OCI-LY7 (cell line): Measurements from ENCODE around the gene PICALM. TPM values are rescaled to one million over a fixed set of nuclear protein-coding genes. Genes with fewer than 3 reads are reported as not detected.

Source experiments
- BruUV-seq: library from RNA; stranded (reverse); fragments of 400-500 nt; replicated peaks from 2 replicates; lab custom pipeline; 2021; lab: Mats Ljungman, UMichigan
- CTCF ChIA-PET: fragments of 300-600 bp; sonication (Branson Sonifier 250); formaldehyde crosslinking; loops from one replicate; lab custom pipeline; 2022; ENCODE audit warnings: antibody characterized with exemption; ENCODE audit not compliant: unreplicated experiment; lab: Charles Lee
- POLR2A ChIA-PET: fragments of 300-600 bp; sonication (Branson Sonifier 250); formaldehyde crosslinking; loops from one replicate; lab custom pipeline; 2022; ENCODE audit warnings: antibody characterized with exemption; lab: Charles Lee
- DNase-seq: peaks from one replicate; pipeline ENCODE4 v3.0.0-alpha.2; 2015; ENCODE audit warnings: low spot score
- H2AFZ ChIP-seq: fragments of 200-600 bp; sonication (generic), shearing (Covaris generic); 2 replicates; pipeline ENCODE4 v1.6.1; 2014; ENCODE audit warnings: mild to moderate bottlenecking, antibody characterized with exemption, low read length, moderate library complexity
- H3K27ac ChIP-seq: fragments of 200-600 bp; sonication (generic); 2 replicates; pipeline ENCODE4 v1.5.1; 2014; ENCODE audit warnings: mixed run types, low read depth, mild to moderate bottlenecking, moderate library complexity, low read length, inconsistent platforms; ENCODE audit not compliant: poor library complexity, severe bottlenecking
- H3K36me3 ChIP-seq: fragments of 200-600 bp; sonication (generic); 2 replicates; pipeline ENCODE4 v1.6.1; 2014; ENCODE audit warnings: mild to moderate bottlenecking, antibody characterized with exemption, low read length, moderate library complexity, mixed read lengths; ENCODE audit not compliant: insufficient read depth
- H3K4me1 ChIP-seq: fragments of 200-600 bp; sonication (generic); 2 replicates; pipeline ENCODE4 v1.5.1; 2014; ENCODE audit warnings: mild to moderate bottlenecking, low read length; ENCODE audit not compliant: insufficient read depth, poor library complexity, severe bottlenecking
- H3K4me2 ChIP-seq: fragments of 200-600 bp; sonication (generic); 2 replicates; pipeline ENCODE4 v1.6.1; 2014; ENCODE audit warnings: mild to moderate bottlenecking, low read length
- H3K4me3 ChIP-seq: fragments of 200-600 bp; sonication (generic); 2 replicates; pipeline ENCODE4 v1.5.1; 2014; ENCODE audit warnings: mild to moderate bottlenecking, low read depth, low read length; ENCODE audit not compliant: poor library complexity, severe bottlenecking
- H3K79me2 ChIP-seq: fragments of 200-600 bp; sonication (generic); 2 replicates; pipeline ENCODE4 v1.6.1; 2016; ENCODE audit warnings: low read depth, mild to moderate bottlenecking, low read length, moderate library complexity, mixed read lengths; ENCODE audit not compliant: insufficient read depth
- H3K9me2 ChIP-seq: fragments of 200-600 bp; sonication (generic); 2 replicates; pipeline ENCODE4 v1.6.1; 2016; ENCODE audit warnings: mild to moderate bottlenecking, low read length, mixed read lengths; ENCODE audit not compliant: insufficient read depth
- H3K9me3 ChIP-seq: fragments of 200-600 bp; sonication (generic); 2 replicates; pipeline ENCODE4 v1.6.1; 2014; ENCODE audit warnings: mild to moderate bottlenecking, mixed run types, low read length, mixed read lengths
- H4K20me1 ChIP-seq: fragments of 200-600 bp; sonication (generic); 2 replicates; pipeline ENCODE4 v1.6.1; 2014; ENCODE audit warnings: mild to moderate bottlenecking, antibody characterized with exemption, low read length, moderate library complexity, mixed read lengths; ENCODE audit not compliant: insufficient read depth
- CTCF ChIP-seq: fragments of 200-600 bp; sonication (generic); conservative IDR thresholded peaks from 2 replicates; pipeline ENCODE4 v1.5.1; 2014; ENCODE audit warnings: mild to moderate bottlenecking, antibody characterized with exemption, low read length, moderate library complexity, mixed read lengths
- EZH2phosphoT487 ChIP-seq: fragments of 200-600 bp; sonication (generic); IDR thresholded peaks from 2 replicates; pipeline ENCODE4 v1.6.1; 2018; ENCODE audit warnings: low read depth, borderline replicate concordance, mild to moderate bottlenecking, mixed run types, antibody characterized with exemption, low read length, moderate library complexity, mixed read lengths
- intact Hi-C: fragments of 100-400 bp; cut with micrococcal nuclease; formaldehyde crosslinking; loops from one replicate; pipeline ENCODE4 v1.10.0; 2022; ENCODE audit not compliant: unreplicated experiment
- total RNA-seq, 2 experiments: library from RNA; depleted of rRNA in 1 of 2; stranded (reverse); fragments of >200 nt in 1 of 2; shearing (Covaris generic) in 1 of 2; gene quantifications; 2 replicates each; pipeline ENCODE4 v1.2.3, GENCODE V29; 2014 to 2022

The PICALM gene
- total RNA-seq, 2 experiments from 2014 or later, result 77.9 to 108 TPM

- Histone ChIP-seq H3K4me1 (no peaks in the 10 kb centered on the region), H4K20me1 (no peaks in the 10 kb centered on the region), H3K4me2 (no peak overlapping the region), H3K4me3 (no peak overlapping the region), H3K27ac (no peak overlapping the region), H3K79me2 (no peaks in the 10 kb centered on the region), H3K9me3 (no peaks in the 10 kb centered on the region), H2AFZ (no peak overlapping the region), H3K9me2 (no peaks in the 10 kb centered on the region), H3K36me3 (peaks cover 29% of the 10 kb centered on the region)
- ChIA-PET CTCF (no interaction called here), POLR2A (no interaction called here)
- DNase-seq, result no peak
- TF ChIP-seq CTCF, result no peak
- no peak for TF ChIP-seq EZH2phosphoT487
- no TSS peak for BruUV-seq
- intact Hi-C loops, result no loop called here
Measured at GRCh38 chr11:85951428-85952107, 117.3 kb downstream of the PICALM start.

DNA sequence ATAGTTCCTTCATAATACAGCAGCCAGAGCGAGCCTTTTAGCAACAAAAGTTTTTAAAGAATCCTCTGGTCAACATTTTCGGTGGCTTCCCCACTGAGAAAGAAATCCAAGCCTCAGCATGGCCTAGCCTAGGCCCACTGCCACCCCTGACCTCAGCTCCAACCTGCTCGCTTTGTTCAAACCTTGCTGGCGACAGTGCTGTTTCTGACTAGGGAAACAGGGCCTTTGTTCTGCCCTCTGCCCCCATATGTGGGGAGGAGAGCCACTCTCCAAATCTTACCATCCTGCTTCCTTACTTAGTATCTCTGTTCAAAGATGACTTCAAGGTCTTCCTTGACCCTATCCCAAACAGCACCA is 117.9 kb downstream of the PICALM start:
- POLR2A ChIA-PET, result no interaction called here
- intact Hi-C loops, result no loop called here
- H3K79me2 ChIP-seq, result no peaks in the 10 kb centered on the region
- CTCF ChIA-PET, result no interaction called here
- no TSS peak for BruUV-seq
- H3K4me3 ChIP-seq, result no peak overlapping the region
- H3K9me2 ChIP-seq, result no peaks in the 10 kb centered on the region
- DNase-seq, result no peak
- no peaks in the 10 kb centered on the region for H4K20me1 ChIP-seq
- H3K27ac ChIP-seq, result no peak overlapping the region
- TF ChIP-seq EZH2phosphoT487, result no peak
- no peak for TF ChIP-seq CTCF
- no peak overlapping the region for H3K4me2 ChIP-seq
- H3K4me1 ChIP-seq, result no peaks in the 10 kb centered on the region
- H3K9me3 ChIP-seq, result peaks cover 5% of the 10 kb centered on the region; the same call in 1 of the 2 replicates
- peaks cover 24% of the 10 kb centered on the region for H3K36me3 ChIP-seq
- no peak overlapping the region for H2AFZ ChIP-seq

GRCh38 chr11:85950317-85951048 is 118.4 kb downstream of the PICALM start:
- Histone ChIP-seq H3K9me3 (peaks cover 11% of the 10 kb centered on the region; the same call in 1 of the 2 replicates), H4K20me1 (no peaks in the 10 kb centered on the region), H3K4me2 (no peak overlapping the region), H3K27ac (no peak overlapping the region), H3K36me3 (peaks cover 18% of the 10 kb centered on the region), H3K4me3 (no peak overlapping the region), H3K4me1 (no peaks in the 10 kb centered on the region), H2AFZ (no peak overlapping the region), H3K79me2 (no peaks in the 10 kb centered on the region), H3K9me2 (no peaks in the 10 kb centered on the region)
- no peak for DNase-seq
- no TSS peak for BruUV-seq
- ChIA-PET CTCF (no interaction called here), POLR2A (no interaction called here)
- intact Hi-C loops, result no loop called here
- TF ChIP-seq EZH2phosphoT487 (no peak), CTCF (no peak)
